Heart left ventricle (tissue), 13 donors: ENCODE results near the gene NME7.

Source experiments
- CTCF ChIP-seq, 12 donors: fragments of 200-600 bp; sonication (generic) in 4 of 12; IDR thresholded peaks; one replicate each; pipeline versions ENCODE4 v1.5.0 to v1.8.0; 2018 to 2022; ENCODE audit warnings: antibody characterized with exemption in 12 of 12, mild to moderate bottlenecking in 5 of 12
- POLR2A ChIP-seq, 2 donors: fragments of 450-650 bp; IDR thresholded peaks; one replicate each; pipeline ENCODE4 v1.6.1; 2017; ENCODE audit warnings: antibody characterized with exemption in 2 of 2, mild to moderate bottlenecking in 2 of 2, moderate library complexity in 2 of 2
- donor health status: ischemic (EF 13 %, LVEDD 7.1; RV severe dilation, severe dysfunction).
- donor health status: DM: no; HTN: yes; CAD: no.
- donor health status: DM: no; HTN: no; CAD: no.
- donor health status: ischemic (EF 25% LVEDD 6.9; RV normal size, moderate dysfunction).
- donor health status: ischemic (EF 25% LVEDD 5.7; RV mildly dilated, moderate dysfunction).
- donor health status: ischemic (EF 35%, LVEDD 5.7; RV mildly dilated, moderate dysfunction).
- donor health status: nonischemic (EF 11% LVEDD 7.7; RV severe dilation, severe dysfunction).
- donor health status: DM: yes; HTN: yes; CAD: no.
- donor health status: PGD.
- donor health status: ischemic (EF 29% LVEDD 5.4; RV normal size, mild dysfunction).
- donor health status: nonischemic (EF 23%, LVEDD 6.1; RV moderate dilation, normal function).

GRCh38 chr1:169160845-169161495, 206.6 kb downstream of the NME7 start:
- TF ChIP-seq POLR2A (IDR thresholded peaks at IDR 0.05) (no peak), CTCF (IDR thresholded peaks at IDR 0.05) (no peak)
